CD4-positive, alpha-beta memory T cell (primary cell): ENCODE results near the gene DDX42. TPM values are rescaled to one million over a fixed set of nuclear protein-coding genes. Genes with fewer than 3 reads are reported as not detected.
"Not testable (repeated sequence)": the region's sequence is repeated elsewhere in the genome, so short reads cannot be mapped to it uniquely, and the experiment has no call there.

Source experiments
- CTCF ChIA-PET: fragments of 350-600 bp; sonication (Branson Sonifier 250); formaldehyde crosslinking; loops from one replicate; lab custom pipeline; 2021; ENCODE audit warnings: inconsistent platforms; ENCODE audit not compliant: partially characterized antibody; lab: Charles Lee
- POLR2A ChIA-PET: fragments of 350-600 bp; sonication (Branson Sonifier 250); formaldehyde crosslinking; loops from one replicate; lab custom pipeline; 2021; ENCODE audit not compliant: partially characterized antibody; lab: Charles Lee
- DNase-seq, 5 donors: peaks; one replicate each; pipeline versions ENCODE4 v3.0.0 to v3.0.0-alpha.2; 2020 to 2022; ENCODE audit warnings: mixed read lengths in 1 of 5
- H3K27ac ChIP-seq: one replicate; pipeline ENCODE4 v1.7.0; 2013; ENCODE audit warnings: low read depth, low read length
- H3K27me3 ChIP-seq: 2 replicates; pipeline ENCODE4 v1.7.0; 2013; ENCODE audit warnings: mild to moderate bottlenecking, low read length, moderate library complexity; ENCODE audit not compliant: insufficient read depth
- H3K36me3 ChIP-seq: 2 replicates; pipeline ENCODE4 v1.7.0; 2013; ENCODE audit warnings: mild to moderate bottlenecking, low read length, moderate library complexity; ENCODE audit not compliant: insufficient read depth
- H3K4me1 ChIP-seq: 2 replicates; pipeline ENCODE4 v1.7.0; 2013; ENCODE audit warnings: mild to moderate bottlenecking, low read length, moderate library complexity; ENCODE audit not compliant: insufficient read depth
- H3K4me3 ChIP-seq, 2 donors: one replicate each; pipeline ENCODE4 v1.7.0; 2013; ENCODE audit warnings: low read length in 2 of 2, mild to moderate bottlenecking in 1 of 2
- H3K9me3 ChIP-seq, 2 donors: one replicate each; pipeline ENCODE4 v1.7.0; 2013; ENCODE audit warnings: low read length in 2 of 2, control low read depth in 1 of 2; ENCODE audit not compliant: control insufficient read depth in 1 of 2
- H3K27ac Mint-ChIP-seq, 7 donors: one replicate each; pipeline ENCODE4 v1.8.0; 2020 to 2021; ENCODE audit warnings: mixed read lengths in 7 of 7, mild to moderate bottlenecking in 6 of 7, inconsistent platforms in 3 of 7, moderate library complexity in 3 of 7
- H3K27me3 Mint-ChIP-seq, 2 donors: one replicate each; pipeline ENCODE4 v1.8.0; 2020 to 2021; ENCODE audit warnings: mixed read lengths in 2 of 2
- H3K36me3 Mint-ChIP-seq, 2 donors: one replicate each; pipeline ENCODE4 v1.8.0; 2020 to 2021; ENCODE audit warnings: mixed read lengths in 2 of 2, inconsistent platforms in 1 of 2, mild to moderate bottlenecking in 1 of 2
- H3K4me1 Mint-ChIP-seq, 4 donors: one replicate each; pipeline ENCODE4 v1.8.0; 2020 to 2021; ENCODE audit warnings: mixed read lengths in 4 of 4, mild to moderate bottlenecking in 1 of 4
- H3K4me3 Mint-ChIP-seq, 8 donors: one replicate each; pipeline ENCODE4 v1.8.0; 2020 to 2021; ENCODE audit warnings: mixed read lengths in 8 of 8, mild to moderate bottlenecking in 7 of 8, moderate library complexity in 6 of 8, inconsistent platforms in 3 of 8
- H3K9me3 Mint-ChIP-seq, 8 donors: one replicate each; pipeline ENCODE4 v1.8.0; 2020 to 2021; ENCODE audit warnings: mixed read lengths in 8 of 8, mild to moderate bottlenecking in 5 of 8, inconsistent platforms in 3 of 8, moderate library complexity in 1 of 8
- intact Hi-C: fragments of 100-400 bp; cut with micrococcal nuclease; formaldehyde crosslinking; loops from one replicate; pipeline ENCODE4 v1.15.1; 2023
- polyA plus RNA-seq, 2 donors: library from polyadenylated mRNA; unstranded; fragments of 300-500 nt; fragmentation: Illumina TruSeq; gene quantifications; one replicate each; pipeline ENCODE4 v1.2.3, GENCODE V29; 2021
- total RNA-seq, 2 experiments: library from RNA; stranded (reverse); gene quantifications; one replicate each; pipeline ENCODE4 v1.2.3, GENCODE V29; 2021

The DDX42 gene
- total and polyA plus RNA-seq, 4 experiments from 2014 or later = 6.9 to 183 (median 96.2) TPM

GRCh38 chr17:63786971-63787711, 13.2 kb downstream of the DDX42 start:
- no peak for DNase-seq
- Mint-ChIP-seq H3K9me3 (no peaks in the 10 kb centered on the region), H3K36me3 (peaks cover 16 to 60% of the 10 kb centered on the region in 2 donors), H3K27me3 (no peaks in the 10 kb centered on the region), H3K4me3 (no peak overlapping the region), H3K4me1 (peaks cover 16 to 24% (median 22%) of the 10 kb centered on the region in 4 donors), H3K27ac (peak overlapping the region in 1 of 7 donors; percentile 12)
- Histone ChIP-seq H3K36me3 (peaks cover 34% of the 10 kb centered on the region), H3K27ac (no peak overlapping the region), H3K4me1 (peaks cover 25% of the 10 kb centered on the region), H3K4me3 (no peak overlapping the region), H3K27me3 (no peaks in the 10 kb centered on the region), H3K9me3 (no peaks in the 10 kb centered on the region)
- CTCF ChIA-PET = no interaction called here
- intact Hi-C loops = no loop called here
- POLR2A ChIA-PET = no interaction called here

GRCh38 chr17:63790057-63790456, 16.1 kb downstream of the DDX42 start:
- Histone ChIP-seq H3K9me3 (no peaks in the 10 kb centered on the region), H3K27ac (no peak overlapping the region), H3K36me3 (peaks cover 46% of the 10 kb centered on the region), H3K4me1 (no peaks in the 10 kb centered on the region), H3K4me3 (no peak overlapping the region), H3K27me3 (no peaks in the 10 kb centered on the region)
- Mint-ChIP-seq H3K27ac (no peak overlapping the region), H3K4me1 (peaks cover 3 to 7% (median 5%) of the 10 kb centered on the region in 4 donors), H3K4me3 (no peak overlapping the region), H3K36me3 (peaks cover 31 to 61% of the 10 kb centered on the region in 2 donors), H3K9me3 (no peaks in the 10 kb centered on the region), H3K27me3 (no peaks in the 10 kb centered on the region)
- DNase-seq = no peak
- intact Hi-C loops = no loop called here
- CTCF ChIA-PET = no interaction called here
- POLR2A ChIA-PET = interaction anchor here (0.5 to 1.4 kb wide), 3 partner anchors 15 to 92 kb away, joined by 3 to 5 read pairs (median 3); no protein-coding TSS in a partner anchor

GRCh38 chr17:63792055-63792729, 18.2 kb downstream of the DDX42 start:
- peak overlapping the region in 2 of 7 donors; percentile 46 to 68 for H3K27ac Mint-ChIP-seq
- H3K36me3 Mint-ChIP-seq = peaks cover 31 to 71% of the 10 kb centered on the region in 2 donors
- Histone ChIP-seq H3K4me1 (no peaks in the 10 kb centered on the region), H3K9me3 (no peaks in the 10 kb centered on the region), H3K36me3 (peaks cover 54% of the 10 kb centered on the region), H3K27me3 (no peaks in the 10 kb centered on the region), H3K4me3 (no peak overlapping the region), H3K27ac (no peak overlapping the region)
- intact Hi-C loops = no loop called here
- no peaks in the 10 kb centered on the region for H3K9me3 Mint-ChIP-seq
- no peak overlapping the region for H3K4me3 Mint-ChIP-seq
- no peak for DNase-seq
- H3K4me1 Mint-ChIP-seq = peaks cover 0 to 4% (median under 1%) of the 10 kb centered on the region in 4 donors
- ChIA-PET POLR2A (no interaction called here), CTCF (no interaction called here)
- no peaks in the 10 kb centered on the region for H3K27me3 Mint-ChIP-seq

GRCh38 chr17:63796375-63796774, 22.4 kb downstream of the DDX42 start:
- H3K9me3 Mint-ChIP-seq, H3K4me3 ChIP-seq, intact Hi-C loops, DNase-seq, H3K4me3 Mint-ChIP-seq, H3K27me3 ChIP-seq, POLR2A ChIA-PET, H3K27ac ChIP-seq, H3K27me3 Mint-ChIP-seq, H3K4me1 Mint-ChIP-seq, H3K9me3 ChIP-seq, H3K4me1 ChIP-seq: not testable (repeated sequence)
- CTCF ChIA-PET = interaction anchor here (1.3 kb wide), 1 partner anchor 390 kb away, joined by 3 read pairs; no protein-coding TSS in a partner anchor
- Mint-ChIP-seq H3K27ac (peak overlapping the region in 1 of 7 donors; percentile 35), H3K36me3 (peaks cover 53 to 84% of the 10 kb centered on the region in 2 donors)
- H3K36me3 ChIP-seq = peaks cover 65% of the 10 kb centered on the region

- DNase-seq = no peak
- Mint-ChIP-seq H3K27ac (no peak overlapping the region), H3K27me3 (no peaks in the 10 kb centered on the region), H3K36me3 (peaks cover 46 to 76% of the 10 kb centered on the region in 2 donors), H3K4me3 (no peak overlapping the region), H3K9me3 (no peaks in the 10 kb centered on the region), H3K4me1 (peaks cover 0 to 6% (median 0%) of the 10 kb centered on the region in 4 donors)
- POLR2A ChIA-PET = interaction anchor here (1.3 to 2.8 kb wide), 2 partner anchors 11 to 102 kb away, joined by 3 to 12 read pairs; no protein-coding TSS in a partner anchor
- Histone ChIP-seq H3K9me3 (no peaks in the 10 kb centered on the region), H3K4me3 (no peak overlapping the region), H3K27ac (no peak overlapping the region), H3K36me3 (peaks cover 69% of the 10 kb centered on the region), H3K4me1 (no peaks in the 10 kb centered on the region), H3K27me3 (no peaks in the 10 kb centered on the region)
- intact Hi-C loops = no loop called here
- CTCF ChIA-PET = no interaction called here
Measured at GRCh38 chr17:63798572-63799106, 24.7 kb downstream of the DDX42 start.

- Histone ChIP-seq H3K36me3 (peaks cover 68% of the 10 kb centered on the region), H3K9me3 (no peaks in the 10 kb centered on the region), H3K27me3 (no peaks in the 10 kb centered on the region), H3K4me3 (no peak overlapping the region), H3K4me1 (no peaks in the 10 kb centered on the region), H3K27ac (no peak overlapping the region)
- intact Hi-C loops = no loop called here
- H3K4me1 Mint-ChIP-seq = peaks cover 0 to 6% (median 0%) of the 10 kb centered on the region in 4 donors
- no peaks in the 10 kb centered on the region for H3K27me3 Mint-ChIP-seq
- ChIA-PET CTCF (interaction anchor here (0.6 kb wide), 1 partner anchor 106 kb away, joined by 4 read pairs; no protein-coding TSS in a partner anchor), POLR2A (interaction anchor here (1.1 to 2.8 kb wide), 2 partner anchors 41 to 104 kb away, joined by 3 to 12 read pairs; no protein-coding TSS in a partner anchor)
- peaks cover 46 to 78% of the 10 kb centered on the region in 2 donors for H3K36me3 Mint-ChIP-seq
- H3K9me3 Mint-ChIP-seq = no peaks in the 10 kb centered on the region
- H3K27ac Mint-ChIP-seq = peak overlapping the region in 1 of 7 donors; percentile 32
- no peak overlapping the region for H3K4me3 Mint-ChIP-seq
- no peak for DNase-seq
Measured at GRCh38 chr17:63800783-63801182, 26.8 kb downstream of the DDX42 start.

- no peaks in the 10 kb centered on the region for H3K27me3 Mint-ChIP-seq
- Histone ChIP-seq H3K4me3 (no peak overlapping the region), H3K4me1 (no peaks in the 10 kb centered on the region), H3K27ac (no peak overlapping the region), H3K27me3 (no peaks in the 10 kb centered on the region), H3K36me3 (peaks cover 70% of the 10 kb centered on the region), H3K9me3 (no peaks in the 10 kb centered on the region)
- no peak overlapping the region for H3K4me3 Mint-ChIP-seq
- peaks cover 0 to 4% (median 0%) of the 10 kb centered on the region in 4 donors for H3K4me1 Mint-ChIP-seq
- no peak for DNase-seq
- ChIA-PET POLR2A (interaction anchor here (1.2 to 1.7 kb wide), 4 partner anchors 14 to 182 kb away, joined by 3 to 6 read pairs (median 5); partner anchors contain the start of genes CCDC47, DDX42 and MAP3K3), CTCF (interaction anchor here (1.5 kb wide), 2 partner anchors 31 kb away, joined by 5 to 6 read pairs; partner anchors contain the start of genes CCDC47 and DDX42)
- H3K27ac Mint-ChIP-seq = peak overlapping the region in 4 of 7 donors; percentile 10 to 87 (median 42)
- intact Hi-C loops = no loop called here
- peaks cover 56 to 75% of the 10 kb centered on the region in 2 donors for H3K36me3 Mint-ChIP-seq
- no peaks in the 10 kb centered on the region for H3K9me3 Mint-ChIP-seq
Measured at GRCh38 chr17:63804328-63804727, 30.4 kb downstream of the DDX42 start.
